NCI-H446 (cell line): ENCODE data around the gene DLX3.

ENCODE experiments used
- DNase-seq, 2 experiments: peaks; one replicate each; lab custom pipeline; 2025; lab: John Stamatoyannopoulos, UW

DLX3 gene

GRCh38 chr17:49972486-49973270, 22.3 kb downstream of the DLX3 start:
- no peak for DNase-seq

- DNase-seq, result no peak
Observed at GRCh38 chr17:49971848-49972485, 23.1 kb downstream of the DLX3 start.

- no peak for DNase-seq
Observed at GRCh38 chr17:49971199-49971847, 23.7 kb downstream of the DLX3 start.

GRCh38 chr17:49970498-49970897, 24.5 kb downstream of the DLX3 start:
- DNase-seq, result no peak

- DNase-seq, result no peak
Observed at GRCh38 chr17:49969795-49970389, 25.1 kb downstream of the DLX3 start.

GRCh38 chr17:49969134-49969759, 25.8 kb downstream of the DLX3 start, which contains the start of gene DLX4:
TSS of gene DLX4 (plus strand) at chr17:49969190. CDS start at chr17:49969469, 279 bp downstream.
- no peak for DNase-seq

- peak; percentile 45 to 81 for DNase-seq
Observed at GRCh38 chr17:49968405-49969133, 26.5 kb downstream of the DLX3 start.

GRCh38 chr17:49967621-49968404, 27.2 kb downstream of the DLX3 start:
- DNase-seq, result no peak

- no peak for DNase-seq
Observed at GRCh38 chr17:49967205-49967604, 27.8 kb downstream of the DLX3 start.

GRCh38 chr17:49966767-49967166, 28.3 kb downstream of the DLX3 start:
- DNase-seq, result no peak

- no peak for DNase-seq
Observed at GRCh38 chr17:49965524-49965909, 29.5 kb downstream of the DLX3 start.

GRCh38 chr17:49964769-49965523, 30.1 kb downstream of the DLX3 start:
- DNase-seq, result no peak

- DNase-seq, result no peak
Observed at GRCh38 chr17:49964303-49964768, 30.7 kb downstream of the DLX3 start.

GRCh38 chr17:49963626-49964302, 31.3 kb downstream of the DLX3 start:
- no peak for DNase-seq

GRCh38 chr17:49963309-49963625, 31.8 kb downstream of the DLX3 start:
- no peak for DNase-seq

- DNase-seq, result no peak
Observed at GRCh38 chr17:49962599-49963308, 32.3 kb downstream of the DLX3 start.

GRCh38 chr17:49959183-49959935, 35.7 kb downstream of the DLX3 start:
- no peak for DNase-seq

- no peak for DNase-seq
Observed at GRCh38 chr17:49958723-49959122, 36.3 kb downstream of the DLX3 start.
